DOHH2 (cell line): ENCODE data around the gene TDRKH.

Source experiments
- H3F3A ChIP-seq: fragments of 200-600 bp; sonication (generic), shearing (Covaris generic); 2 replicates; pipeline ENCODE4 v1.6.0; 2016; ENCODE audit warnings: antibody characterized with exemption, mild to moderate bottlenecking; ENCODE audit not compliant: control insufficient read depth, insufficient read depth
- H3K27ac ChIP-seq: fragments of 200-600 bp; sonication (generic); 2 replicates; pipeline ENCODE4 v1.5.1; 2014; ENCODE audit warnings: low read depth, mild to moderate bottlenecking, low read length, moderate library complexity
- H3K27me3 ChIP-seq: fragments of 200-600 bp; sonication (generic); 2 replicates; pipeline ENCODE4 v1.6.1; 2014; ENCODE audit warnings: mild to moderate bottlenecking, low read length, mixed read lengths; ENCODE audit not compliant: control insufficient read depth
- H3K36me3 ChIP-seq: fragments of 200-600 bp; sonication (generic); 2 replicates; pipeline ENCODE4 v1.6.1; 2014; ENCODE audit warnings: mild to moderate bottlenecking, low read length, moderate library complexity, mixed read lengths; ENCODE audit not compliant: control insufficient read depth
- H3K4me1 ChIP-seq: fragments of 200-600 bp; sonication (generic); 2 replicates; pipeline ENCODE4 v1.6.1; 2014; ENCODE audit warnings: mild to moderate bottlenecking, low read length, mixed read lengths; ENCODE audit not compliant: control insufficient read depth
- H3K4me2 ChIP-seq: fragments of 200-600 bp; sonication (generic); 2 replicates; pipeline ENCODE4 v1.6.0; 2014; ENCODE audit warnings: mild to moderate bottlenecking, low read length, moderate library complexity
- H3K4me3 ChIP-seq: fragments of 200-600 bp; sonication (generic); 2 replicates; pipeline ENCODE4 v1.5.1; 2014; ENCODE audit warnings: mild to moderate bottlenecking, low read length, mixed read lengths
- H3K79me2 ChIP-seq: fragments of 200-600 bp; sonication (generic); 2 replicates; pipeline ENCODE4 v1.6.1; 2014; ENCODE audit warnings: mild to moderate bottlenecking, low read length, mixed read lengths; ENCODE audit not compliant: control insufficient read depth
- H3K9me2 ChIP-seq: fragments of 200-600 bp; sonication (generic); replicated peaks from 2 replicates; pipeline ENCODE4 v1.6.1; 2014; ENCODE audit warnings: mild to moderate bottlenecking, low read length, mixed read lengths; ENCODE audit not compliant: control insufficient read depth
- H3K9me3 ChIP-seq: fragments of 200-600 bp; sonication (generic); 2 replicates; pipeline ENCODE4 v1.6.1; 2014; ENCODE audit warnings: antibody characterized with exemption, low read length, mixed read lengths; ENCODE audit not compliant: control insufficient read depth, insufficient read depth
- H4K20me1 ChIP-seq: fragments of 200-600 bp; sonication (generic); 2 replicates; pipeline ENCODE4 v1.6.0; 2014; ENCODE audit warnings: low read depth, mild to moderate bottlenecking, antibody characterized with exemption, low read length, moderate library complexity; ENCODE audit not compliant: control insufficient read depth, insufficient read depth
- CTCF ChIP-seq: fragments of 200-600 bp; sonication (generic); IDR thresholded peaks from one replicate; pipeline ENCODE4 v1.5.1; 2014; ENCODE audit warnings: antibody characterized with exemption, mild to moderate bottlenecking, low read depth, low read length; ENCODE audit not compliant: poor library complexity, severe bottlenecking
- EZH2phosphoT487 ChIP-seq: fragments of 200-600 bp; sonication (generic); IDR thresholded peaks from 2 replicates; pipeline ENCODE4 v1.6.1; 2017; ENCODE audit warnings: borderline replicate concordance, mild to moderate bottlenecking, antibody characterized with exemption, low read length, moderate library complexity, mixed read lengths

Gene TDRKH

GRCh38 chr1:151790071-151790939 lies at the start of gene TDRKH:
Gene TDRKH, minus strand, starts transcription at chr1:151790500. Its CDS starts 7,478 bp downstream, at chr1:151783022.
- Histone ChIP-seq H3K4me3 (peak within 1 kb of the TSS; percentile 97), H3K79me2 (no peaks in the 10 kb centered on the region), H3K4me1 (peaks cover 19% of the 10 kb centered on the region), H3K36me3 (no peaks in the 10 kb centered on the region), H3K9me2 (no peaks in the 10 kb centered on the region), H3K4me2 (peak within 1 kb of the TSS; percentile 92), H3K27me3 (peaks cover 2% of the 10 kb centered on the region), H3K27ac (no peak within 1 kb of the TSS), H4K20me1 (no peaks in the 10 kb centered on the region), H3K9me3 (no peaks in the 10 kb centered on the region), H3F3A (0 out of 2 replicates have a peak, but pooled peaks cover 4% of the 10 kb centered on the region)
- TF ChIP-seq EZH2phosphoT487: no peak
- TF ChIP-seq CTCF: peak; percentile 63

GRCh38 chr1:151839457-151840403 lies 49.4 kb upstream of the TDRKH start, which contains the start of gene C2CD4D:
Gene C2CD4D, minus strand, starts transcription at chr1:151839820. Its CDS starts 831 bp downstream, at chr1:151838989.
- Histone ChIP-seq H3F3A (0 out of 2 replicates have a peak, but pooled peaks cover 6% of the 10 kb centered on the region), H3K9me3 (no peaks in the 10 kb centered on the region), H3K36me3 (no peaks in the 10 kb centered on the region), H3K4me1 (peaks cover 47% of the 10 kb centered on the region), H3K27ac (no peak within 1 kb of the TSS), H3K4me3 (peak within 1 kb of the TSS; percentile 48), H3K27me3 (peaks cover 50% of the 10 kb centered on the region), H3K4me2 (peak within 1 kb of the TSS; percentile 55), H3K9me2 (no peaks in the 10 kb centered on the region), H4K20me1 (no peaks in the 10 kb centered on the region), H3K79me2 (no peaks in the 10 kb centered on the region)
- no peak for TF ChIP-seq EZH2phosphoT487
- TF ChIP-seq CTCF: no peak

GRCh38 chr1:151839082-151839412 lies 48.7 kb upstream of the TDRKH start:
- TF ChIP-seq CTCF (no peak), EZH2phosphoT487 (no peak)
- H3K9me3 ChIP-seq: no peaks in the 10 kb centered on the region
- peaks cover 50% of the 10 kb centered on the region for H3K27me3 ChIP-seq
- peak overlapping the region; percentile 48 for H3K4me3 ChIP-seq
- peak overlapping the region; percentile 55 for H3K4me2 ChIP-seq
- no peaks in the 10 kb centered on the region for H3K36me3 ChIP-seq
- H3K79me2 ChIP-seq: no peaks in the 10 kb centered on the region
- H4K20me1 ChIP-seq: no peaks in the 10 kb centered on the region
- H3K4me1 ChIP-seq: peaks cover 40% of the 10 kb centered on the region
- H3K27ac ChIP-seq: no peak overlapping the region
- 0 out of 2 replicates have a peak, but pooled peaks cover 6% of the 10 kb centered on the region for H3F3A ChIP-seq
- no peaks in the 10 kb centered on the region for H3K9me2 ChIP-seq
